OCI-LY3 (cell line): ENCODE data around the gene KLHL33.

Source experiments
- CTCF ChIP-seq: fragments of 200-600, 300-600 bp; sonication (generic); IDR thresholded peaks from 2 replicates; pipeline ENCODE4 v1.5.1; 2014; ENCODE audit warnings: antibody characterized with exemption, low read length, low read depth
- EZH2phosphoT487 ChIP-seq: fragments of 200-600 bp; shearing (Covaris generic); IDR thresholded peaks from 2 replicates; pipeline ENCODE4 v1.6.1; 2018; ENCODE audit warnings: antibody characterized with exemption, mixed run types, low read depth

DNA sequence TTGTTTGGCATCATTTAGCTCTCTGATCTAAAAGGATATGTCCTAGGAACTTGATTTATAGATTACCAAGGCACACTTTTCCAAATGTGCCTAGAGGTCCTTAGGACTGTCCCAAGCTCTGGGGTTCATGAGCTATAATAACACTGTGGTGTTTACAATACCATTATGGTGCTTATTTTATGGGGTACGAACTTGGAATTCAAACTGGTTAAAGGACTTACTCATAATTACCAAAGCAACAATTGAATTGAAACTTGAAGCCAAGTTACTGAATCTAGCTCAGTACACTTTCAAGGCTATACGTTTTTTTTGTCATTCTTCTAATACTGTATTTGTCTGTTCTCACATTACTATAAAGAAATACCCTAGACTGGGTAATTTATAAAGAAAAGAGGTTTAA lies 13.1 kb downstream of the KLHL33 start:
- no peak for TF ChIP-seq CTCF
- TF ChIP-seq EZH2phosphoT487 = no peak
